ENCODE results near the gene PCDHGC3. TPM values are rescaled to one million over a fixed set of nuclear protein-coding genes. Genes with fewer than 3 reads are reported as not detected.

Gene PCDHGC3
- total RNA-seq, 3 donors from 2014 or later = 12.1 to 50.5 (median 24.5) TPM

GRCh38 chr5:141434006-141434405, 41.8 kb upstream of the PCDHGC3 start:
- no peak for ATAC-seq
- Histone ChIP-seq H3K4me3 (no peak overlapping the region), H3K36me3 (ENCODE audit: low read depth) (no peaks in the 10 kb centered on the region), H3K9me3 (peaks cover 86% of the 10 kb centered on the region), H3K4me1 (ENCODE audit: low read depth) (no peaks in the 10 kb centered on the region)
- no peak for DNase-seq
- no peak for TF ChIP-seq CTCF (IDR thresholded peaks at IDR 0.05)
- intact Hi-C loops (cut with DNase I, micrococcal nuclease) = no loop called here

DNA sequence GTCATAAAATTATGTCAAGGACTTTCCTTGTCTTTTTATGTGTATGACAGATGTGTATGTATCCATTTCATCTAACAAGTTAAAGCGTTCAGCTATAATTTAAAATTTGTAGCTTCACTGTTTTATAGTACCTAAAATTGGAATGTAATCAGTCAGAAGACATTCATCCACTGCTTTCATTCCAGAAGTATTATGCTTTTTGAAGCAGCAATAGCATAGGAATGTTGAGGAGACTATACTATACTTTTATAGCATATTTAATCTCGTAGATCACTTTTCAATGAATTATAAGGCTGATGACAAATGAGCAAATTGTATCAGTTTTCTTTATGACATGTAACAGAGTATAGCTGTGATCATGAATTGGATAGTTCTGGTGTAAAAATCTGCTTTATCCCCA, 38.5 kb upstream of the PCDHGC3 start:
- intact Hi-C loops (cut with DNase I, micrococcal nuclease) = no loop called here
- no peak for TF ChIP-seq CTCF (IDR thresholded peaks at IDR 0.05)
- no peak overlapping the region for H3K4me3 ChIP-seq
- no peaks in the 10 kb centered on the region for H3K36me3 ChIP-seq (ENCODE audit: low read depth)
- no peak for DNase-seq
- no peak for ATAC-seq
- H3K4me1 ChIP-seq (ENCODE audit: low read depth) = no peaks in the 10 kb centered on the region
- peaks cover 86% of the 10 kb centered on the region for H3K9me3 ChIP-seq

DNA sequence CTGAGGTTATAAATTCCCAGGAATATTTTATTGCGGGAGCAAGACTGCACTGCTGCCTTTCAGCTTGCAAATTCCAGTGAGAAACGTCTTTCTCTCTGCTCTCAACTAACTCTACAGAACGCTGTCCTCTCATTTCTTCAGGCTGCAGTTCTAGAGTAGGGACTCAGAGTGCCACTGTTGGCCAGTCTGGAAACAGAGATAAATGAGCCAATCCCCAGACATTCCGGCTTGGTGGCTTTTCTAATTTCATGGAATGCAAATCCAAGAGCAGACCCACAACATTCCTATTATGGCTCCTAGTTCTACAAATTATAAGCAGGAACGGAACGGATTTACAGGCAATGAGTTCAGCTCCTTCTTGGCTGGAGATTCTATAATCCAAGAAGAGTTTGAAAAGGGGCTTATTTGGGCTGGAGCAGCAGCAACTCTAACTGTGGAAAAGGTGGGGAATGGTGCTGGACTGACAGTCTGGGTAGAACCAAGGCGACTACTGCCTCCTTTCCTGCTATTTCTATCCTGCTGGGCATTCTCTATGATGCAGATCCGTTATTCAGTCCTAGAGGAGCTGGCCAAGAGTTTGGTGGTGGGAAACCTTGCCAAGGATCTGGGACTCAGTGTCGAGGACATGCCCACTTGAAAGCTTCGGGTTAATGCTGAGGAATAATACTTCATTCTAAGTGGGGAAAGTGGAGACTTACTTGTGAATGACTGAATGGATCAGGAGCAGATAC, 36.2 kb upstream of the PCDHGC3 start:
- peaks cover 72% of the 10 kb centered on the region for H3K9me3 ChIP-seq
- intact Hi-C loops (cut with DNase I, micrococcal nuclease) = no loop called here
- no peaks in the 10 kb centered on the region for H3K4me1 ChIP-seq (ENCODE audit: low read depth)
- H3K4me3 ChIP-seq = no peak overlapping the region
- ATAC-seq (no peak), DNase-seq (no peak)
- no peaks in the 10 kb centered on the region for H3K36me3 ChIP-seq (ENCODE audit: low read depth)
- TF ChIP-seq CTCF (IDR thresholded peaks at IDR 0.05) = no peak

DNA sequence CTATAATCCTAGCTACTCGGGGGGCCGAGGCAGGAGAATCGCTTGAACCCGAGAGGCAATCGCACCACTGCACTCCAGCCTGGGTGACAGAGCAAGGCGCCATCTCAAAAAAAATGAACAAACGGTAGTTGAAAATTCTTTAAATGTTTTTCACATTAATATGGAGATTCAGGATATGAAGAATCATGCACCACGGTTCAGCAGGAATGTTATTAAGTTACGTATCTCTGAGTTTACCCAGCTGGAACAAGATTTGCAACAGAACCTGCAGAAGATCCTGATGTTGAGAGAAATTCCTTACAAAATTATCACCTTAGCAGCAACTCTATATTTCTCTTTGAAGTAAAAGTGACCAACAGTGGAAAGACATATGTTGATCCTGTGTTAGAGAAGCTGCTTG, 35.4 kb upstream of the PCDHGC3 start:
- intact Hi-C loops (cut with DNase I, micrococcal nuclease) = no loop called here
- no peak for ATAC-seq
- TF ChIP-seq CTCF (IDR thresholded peaks at IDR 0.05) = no peak
- no peak overlapping the region for H3K4me3 ChIP-seq
- H3K9me3 ChIP-seq = peaks cover 74% of the 10 kb centered on the region
- H3K4me1 ChIP-seq (ENCODE audit: low read depth) = no peaks in the 10 kb centered on the region
- no peaks in the 10 kb centered on the region for H3K36me3 ChIP-seq (ENCODE audit: low read depth)
- no peak for DNase-seq

- peaks cover 66% of the 10 kb centered on the region for H3K9me3 ChIP-seq
- TF ChIP-seq CTCF (IDR thresholded peaks at IDR 0.05) = no peak
- no peak for ATAC-seq
- H3K4me3 ChIP-seq = no peak overlapping the region
- H3K36me3 ChIP-seq (ENCODE audit: low read depth) = no peaks in the 10 kb centered on the region
- no peak for DNase-seq
- intact Hi-C loops (cut with DNase I, micrococcal nuclease) = no loop called here
- no peaks in the 10 kb centered on the region for H3K4me1 ChIP-seq (ENCODE audit: low read depth)
Measured at GRCh38 chr5:141441571-141442170, 34.1 kb upstream of the PCDHGC3 start.
